ENCODE data around the gene SH3PXD2A. TPM values are rescaled to one million over a fixed set of nuclear protein-coding genes. Genes with fewer than 3 reads are reported as not detected.

The SH3PXD2A gene
- total RNA-seq, 1 donor from 2014 or later: 35.2 TPM

GRCh38 chr10:103563231-103564115, 291.9 kb downstream of the SH3PXD2A start:
- ATAC-seq (no peak), DNase-seq (no peak)
- no peaks in the 10 kb centered on the region for H3K36me3 ChIP-seq
- H3K4me1 ChIP-seq: no peaks in the 10 kb centered on the region
- no peak overlapping the region for H3K27ac ChIP-seq
- intact Hi-C loops (cut with DNase I): no loop called here
- H3K27me3 ChIP-seq: peaks cover 5% of the 10 kb centered on the region
- H3K9me3 ChIP-seq: no peaks in the 10 kb centered on the region
- no peak overlapping the region for H3K4me3 ChIP-seq
- TF ChIP-seq CTCF (IDR thresholded peaks at IDR 0.05): no peak

DNA sequence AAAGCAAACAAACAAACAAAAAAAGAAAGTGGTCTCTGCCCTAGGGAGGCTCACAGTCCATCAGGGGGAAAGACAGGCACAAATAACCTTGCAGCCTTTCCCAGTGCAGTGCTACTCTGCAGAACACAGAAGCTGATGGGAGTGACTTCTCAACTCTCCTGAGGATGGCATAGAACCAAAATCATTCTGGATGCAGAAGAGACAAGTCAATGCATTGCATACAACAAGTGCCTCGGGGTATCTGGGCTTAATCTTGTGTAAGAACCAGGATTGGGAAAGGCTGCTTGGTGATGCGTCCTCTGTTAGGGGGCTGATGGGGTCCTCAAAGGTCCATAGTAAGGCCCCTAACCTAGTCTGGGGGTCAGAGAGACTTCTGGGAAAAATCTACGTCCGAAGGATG, 293.0 kb downstream of the SH3PXD2A start:
- intact Hi-C loops (cut with DNase I): no loop called here
- no peaks in the 10 kb centered on the region for H3K4me1 ChIP-seq
- ATAC-seq: no peak

DNA sequence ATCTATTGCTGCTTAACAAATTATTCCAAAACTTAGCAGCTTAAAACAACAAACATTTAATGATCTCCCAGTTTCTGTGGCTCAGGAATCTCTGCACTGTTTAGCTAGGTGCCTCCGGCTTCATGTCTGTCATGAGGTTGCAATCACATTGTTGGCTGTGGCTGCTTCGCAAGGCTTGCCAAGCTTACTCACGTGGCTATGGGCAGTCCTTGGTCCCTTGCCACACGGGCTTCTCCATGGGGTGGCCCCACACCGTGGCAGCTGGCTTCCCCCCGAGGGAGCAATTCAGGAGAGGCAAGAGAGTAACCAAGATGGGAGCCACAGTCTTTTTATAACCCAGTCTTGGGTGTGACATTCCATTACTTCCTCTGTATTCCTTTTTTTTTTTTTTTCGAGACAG, 294.5 kb downstream of the SH3PXD2A start:
- Histone ChIP-seq H3K4me3 (no peak overlapping the region), H3K9me3 (no peaks in the 10 kb centered on the region), H3K36me3 (no peaks in the 10 kb centered on the region), H3K4me1 (no peaks in the 10 kb centered on the region), H3K27me3 (peaks cover 15% of the 10 kb centered on the region), H3K27ac (no peak overlapping the region)
- DNase-seq (no peak), ATAC-seq (no peak)
- no peak for TF ChIP-seq CTCF (IDR thresholded peaks at IDR 0.05)
- intact Hi-C loops (cut with DNase I): no loop called here

More for the DNA sequence above, 293.0 kb downstream of the SH3PXD2A start:
- TF ChIP-seq CTCF (IDR thresholded peaks at IDR 0.05): no peak
- Histone ChIP-seq H3K36me3 (no peaks in the 10 kb centered on the region), H3K27ac (no peak overlapping the region), H3K4me3 (no peak overlapping the region), H3K27me3 (peaks cover 9% of the 10 kb centered on the region), H3K9me3 (no peaks in the 10 kb centered on the region)
- no peak for DNase-seq

DNA sequence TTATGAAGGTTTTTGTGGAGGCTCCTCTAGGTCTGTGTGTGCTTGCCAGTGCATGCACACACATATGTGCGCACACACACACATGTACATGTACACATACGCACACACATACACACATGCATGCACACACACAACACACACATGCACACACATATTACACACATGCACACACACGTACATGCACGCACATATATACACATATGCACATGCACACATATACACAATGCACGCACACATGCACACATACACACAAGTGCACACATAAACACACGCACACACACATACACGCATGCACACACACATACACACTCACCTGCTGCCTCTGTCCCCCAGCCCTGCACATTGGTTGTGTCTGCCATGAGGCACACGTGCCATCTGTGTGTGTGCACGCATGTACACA, 295.6 kb downstream of the SH3PXD2A start:
- Histone ChIP-seq H3K36me3 (no peaks in the 10 kb centered on the region), H3K9me3 (no peaks in the 10 kb centered on the region), H3K27ac (no peak overlapping the region), H3K4me3 (no peak overlapping the region), H3K4me1 (peaks cover 7% of the 10 kb centered on the region), H3K27me3 (peaks cover 18% of the 10 kb centered on the region)
- no peak for TF ChIP-seq CTCF (IDR thresholded peaks at IDR 0.05)
- no peak for DNase-seq
- intact Hi-C loops (cut with DNase I): no loop called here
- ATAC-seq: no peak

- TF ChIP-seq CTCF (IDR thresholded peaks at IDR 0.05): no peak
- ATAC-seq (no peak), DNase-seq (no peak)
- H3K27ac ChIP-seq: no peak overlapping the region
- peaks cover 14% of the 10 kb centered on the region for H3K27me3 ChIP-seq
- intact Hi-C loops (cut with DNase I): no loop called here
- H3K9me3 ChIP-seq: no peaks in the 10 kb centered on the region
- no peaks in the 10 kb centered on the region for H3K36me3 ChIP-seq
- no peak overlapping the region for H3K4me3 ChIP-seq
- peaks cover 7% of the 10 kb centered on the region for H3K4me1 ChIP-seq
Observed at GRCh38 chr10:103558911-103559310, 296.5 kb downstream of the SH3PXD2A start.
